ENCODE measurements around the gene ALG2. TPM values are rescaled to one million over a fixed set of nuclear protein-coding genes. Genes with fewer than 3 reads are reported as not detected.

ALG2 gene
- total and polyA plus RNA-seq, 2 of the 13 experiments (the other 11 are each of a cell fraction or from before 2014, with no cell fraction given) = 46.2 to 49.0 TPM

- TF ChIP-seq SRSF9 (IDR thresholded peaks at IDR 0.05; ENCODE audit: borderline replicate concordance, insufficient read depth, low read depth, low read length, poor library complexity, severe bottlenecking) (no peak), KLF11 (CRISPR knock-in tag; IDR thresholded peaks at IDR 0.05) (0 out of 2 replicates have a peak, but pooled peaks have one; percentile 29), HOXA9 (CRISPR knock-in tag; IDR thresholded peaks at IDR 0.05; ENCODE audit: borderline replicate concordance) (no peak), RXRA (CRISPR knock-in tag; IDR thresholded peaks at IDR 0.05) (peak; percentile 41; the same call in 1 of the 2 replicates), EZH2 (conservative IDR thresholded peaks at IDR 0.05; ENCODE audit: low read depth, low read length) (no peak), ZNF614 (CRISPR knock-in tag; IDR thresholded peaks at IDR 0.05; ENCODE audit: borderline replicate concordance) (0 out of 2 replicates have a peak, but pooled peaks have one; percentile 21), ZNF34 (CRISPR knock-in tag; IDR thresholded peaks at IDR 0.05; ENCODE audit: borderline replicate concordance) (no peak), ZNF816 (CRISPR knock-in tag; IDR thresholded peaks at IDR 0.05; ENCODE audit: borderline replicate concordance) (no peak), ZNF691 (CRISPR knock-in tag; IDR thresholded peaks at IDR 0.05; ENCODE audit: borderline replicate concordance, low read depth) (0 out of 2 replicates have a peak, but pooled peaks have one; percentile 31), ATF6 (CRISPR knock-in tag; conservative IDR thresholded peaks at IDR 0.05) (no peak), SNAPC2 (CRISPR knock-in tag; IDR thresholded peaks at IDR 0.05) (no peak), ZMYM3 (CRISPR knock-in tag; IDR thresholded peaks at IDR 0.05) (peak; percentile 7; the same call in 1 of the 2 replicates), SMAD9 (CRISPR knock-in tag; IDR thresholded peaks at IDR 0.05) (0 out of 2 replicates have a peak, but pooled peaks have one; percentile 27), ZNF740 (CRISPR knock-in tag; IDR thresholded peaks at IDR 0.05) (no peak), KMT2B (CRISPR knock-in tag; IDR thresholded peaks at IDR 0.05) (no peak), ZNF317 (CRISPR knock-in tag; IDR thresholded peaks at IDR 0.05) (no peak), STAT6 (CRISPR knock-in tag; IDR thresholded peaks at IDR 0.05; ENCODE audit: borderline replicate concordance) (no peak), ZNF572 (CRISPR knock-in tag; IDR thresholded peaks at IDR 0.05) (0 out of 2 replicates have a peak, but pooled peaks have one; percentile 39), THAP9 (CRISPR knock-in tag; IDR thresholded peaks at IDR 0.05; ENCODE audit: borderline replicate concordance) (no peak)
These were observed 37.0 kb downstream of the ALG2 start (continued) for GRCh38 chr9:99184475-99185347.

All from HepG2 (cell line).